GM04504 (cell line): Measurements from ENCODE around the gene NOS2.
"Not testable (repeated sequence)": the region's sequence is repeated elsewhere in the genome, so short reads cannot be mapped to it uniquely, and the experiment has no call there.

ENCODE experiments used
- DNase-seq: peaks from one replicate; pipeline ENCODE4 v3.0.0-alpha.2; 2012; ENCODE audit warnings: low read depth

Gene NOS2

GRCh38 chr17:27753726-27754125 is 46.6 kb downstream of the NOS2 start:
- not testable (repeated sequence) for DNase-seq

- DNase-seq = not testable (repeated sequence)
Measured at GRCh38 chr17:27752831-27753619, 47.3 kb downstream of the NOS2 start.

GRCh38 chr17:27751622-27752490 is 48.5 kb downstream of the NOS2 start:
- no peak for DNase-seq

GRCh38 chr17:27751166-27751565 is 49.2 kb downstream of the NOS2 start:
- no peak for DNase-seq

GRCh38 chr17:27749562-27750150 is 50.7 kb downstream of the NOS2 start:
- not testable (repeated sequence) for DNase-seq

- DNase-seq = no peak
Measured at GRCh38 chr17:27748360-27748825, 51.9 kb downstream of the NOS2 start.

DNA sequence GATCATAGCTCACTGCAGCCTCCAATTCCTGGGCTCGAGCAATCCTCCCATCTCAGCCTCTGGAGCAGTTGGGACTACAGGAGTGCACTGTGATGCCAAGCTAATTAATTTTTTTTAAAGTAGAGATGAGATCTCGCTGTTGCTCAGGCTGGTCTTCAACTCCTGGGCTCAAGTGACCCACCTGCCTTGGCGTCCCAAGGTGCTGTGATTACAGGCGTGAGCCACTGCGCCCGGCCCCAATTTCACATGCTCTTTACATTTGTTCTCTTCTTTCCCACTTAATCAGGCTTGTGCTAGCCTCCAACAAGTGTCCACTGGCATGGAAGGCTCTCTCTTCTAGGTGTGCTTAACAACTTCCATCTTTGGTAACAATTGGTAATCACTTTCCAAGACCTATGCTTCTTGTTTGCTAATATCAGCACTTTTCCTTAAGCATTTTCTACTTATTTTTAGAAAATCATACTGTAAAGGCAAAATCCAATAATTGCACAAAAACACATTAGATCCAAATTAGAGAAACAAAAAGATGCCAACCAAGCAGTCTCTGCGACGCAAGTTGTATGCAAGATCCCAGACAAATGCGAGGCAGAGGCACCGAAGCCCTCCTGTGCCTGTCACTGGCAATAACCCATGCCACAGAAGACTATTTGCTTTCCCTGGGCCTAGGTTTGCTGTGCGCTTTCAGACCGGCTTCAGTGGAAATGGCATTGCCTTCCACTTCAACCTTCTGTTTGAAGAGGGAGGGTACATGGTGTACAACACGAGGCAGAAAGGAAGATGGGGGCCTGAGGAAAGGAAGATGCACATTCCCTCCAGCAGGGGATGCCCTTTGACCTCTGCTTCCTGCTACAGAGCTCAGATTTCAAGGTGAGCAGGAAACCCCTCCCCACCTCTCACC is 52.6 kb downstream of the NOS2 start:
- no peak for DNase-seq

DNA sequence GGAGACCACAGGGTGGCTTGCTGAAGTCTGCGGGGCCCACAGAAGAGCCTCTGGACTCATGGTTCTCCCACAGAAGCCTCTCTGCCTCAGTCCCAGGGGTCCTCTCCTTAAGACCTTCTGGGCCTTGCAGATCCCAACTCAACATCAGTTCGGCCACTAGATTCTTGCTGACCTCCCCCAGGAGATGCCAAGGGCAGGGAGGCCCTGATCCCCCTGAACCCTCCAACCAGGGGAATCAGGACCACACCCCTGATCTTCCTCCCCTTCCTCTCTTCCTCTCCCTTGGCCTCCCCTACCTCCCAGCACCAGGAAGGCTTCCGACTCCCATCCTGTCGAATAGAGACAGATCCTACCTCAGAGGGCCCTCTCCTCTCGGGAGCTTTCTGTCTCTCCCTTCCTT is 53.4 kb downstream of the NOS2 start:
- no peak for DNase-seq

GRCh38 chr17:27746320-27746719 is 54.0 kb downstream of the NOS2 start:
- DNase-seq = not testable (repeated sequence)

DNA sequence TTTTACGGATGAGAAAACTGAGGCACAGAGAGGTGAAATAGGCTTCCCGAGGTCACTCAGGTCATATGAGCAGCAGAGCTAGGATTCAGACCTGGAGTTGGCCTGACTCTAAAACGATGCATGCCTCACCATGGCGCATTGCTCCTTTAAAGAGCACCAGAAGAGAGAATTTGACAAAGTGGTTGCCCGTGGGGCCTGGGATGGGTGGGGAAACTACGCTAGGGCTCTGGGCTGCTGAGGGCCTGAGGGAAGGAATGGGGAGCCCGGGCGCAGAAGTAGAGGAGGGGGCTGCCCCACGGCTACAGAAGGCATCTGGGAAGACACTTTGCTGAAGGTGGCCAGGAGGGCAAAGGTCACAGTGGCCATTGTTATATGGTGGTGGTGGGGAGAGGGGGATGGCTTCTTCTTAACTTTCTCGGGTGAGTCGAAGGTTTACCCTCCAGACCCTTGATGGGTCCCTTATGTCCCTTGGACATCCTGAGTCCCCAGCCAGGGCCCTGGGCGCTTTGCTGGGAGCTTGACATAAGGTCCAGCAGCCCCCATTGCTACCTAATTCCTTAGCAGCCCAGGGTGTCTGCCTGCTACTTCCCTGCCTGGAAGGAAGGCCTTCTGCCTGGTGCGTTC is 55.0 kb downstream of the NOS2 start:
- not testable (repeated sequence) for DNase-seq

- no peak for DNase-seq
Measured at GRCh38 chr17:27743281-27743885, 56.9 kb downstream of the NOS2 start.

- DNase-seq = no peak
Measured at GRCh38 chr17:27741971-27742575, 58.3 kb downstream of the NOS2 start.

DNA sequence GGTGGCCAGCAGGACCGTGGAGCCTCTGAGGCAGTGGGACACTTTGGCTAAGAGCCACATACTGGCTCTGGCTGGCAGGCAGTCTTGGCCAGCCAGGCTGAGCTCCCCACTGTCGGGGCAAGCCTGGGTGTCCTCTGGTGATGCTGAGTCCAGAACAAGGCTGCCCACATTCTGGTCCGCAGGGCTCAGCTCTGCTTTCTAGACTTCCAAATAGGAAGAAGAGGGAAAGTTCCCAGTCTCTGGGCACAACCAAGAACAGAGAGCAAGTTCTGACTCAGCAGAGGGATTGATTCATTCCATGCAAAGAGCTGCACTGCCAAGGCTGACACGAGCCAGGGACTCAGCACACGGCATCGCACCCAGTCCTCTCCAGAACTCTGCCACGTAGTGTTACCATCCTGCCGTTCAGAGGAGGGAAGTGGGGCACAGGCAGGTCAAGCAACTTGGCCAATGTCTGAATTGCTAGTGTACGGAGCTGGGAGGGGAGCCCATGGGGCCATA is 58.9 kb downstream of the NOS2 start:
- peak; percentile 23 for DNase-seq

GRCh38 chr17:27740541-27740940 is 59.8 kb downstream of the NOS2 start:
- not testable (repeated sequence) for DNase-seq

GRCh38 chr17:27733773-27734172 is 66.6 kb downstream of the NOS2 start:
- DNase-seq = no peak

DNA sequence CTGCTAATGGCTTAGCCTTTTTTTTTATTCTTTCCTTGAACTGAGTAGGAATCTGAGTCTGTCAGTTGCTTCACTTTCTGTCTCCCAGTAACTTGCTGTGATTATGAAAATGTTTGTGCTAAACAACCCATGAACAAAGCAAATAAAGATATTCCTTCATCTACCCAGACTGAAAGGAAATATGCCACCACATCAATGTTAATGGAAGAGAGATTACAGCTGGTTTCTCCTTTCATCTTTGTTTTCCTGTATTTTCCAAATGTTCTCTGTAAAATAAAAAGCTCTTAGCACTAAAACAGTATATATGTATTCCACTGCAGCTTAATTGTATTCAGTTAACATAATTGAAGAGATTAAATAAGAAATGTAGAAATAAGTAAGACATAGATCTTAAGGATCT is 67.6 kb downstream of the NOS2 start:
- not testable (repeated sequence) for DNase-seq

DNA sequence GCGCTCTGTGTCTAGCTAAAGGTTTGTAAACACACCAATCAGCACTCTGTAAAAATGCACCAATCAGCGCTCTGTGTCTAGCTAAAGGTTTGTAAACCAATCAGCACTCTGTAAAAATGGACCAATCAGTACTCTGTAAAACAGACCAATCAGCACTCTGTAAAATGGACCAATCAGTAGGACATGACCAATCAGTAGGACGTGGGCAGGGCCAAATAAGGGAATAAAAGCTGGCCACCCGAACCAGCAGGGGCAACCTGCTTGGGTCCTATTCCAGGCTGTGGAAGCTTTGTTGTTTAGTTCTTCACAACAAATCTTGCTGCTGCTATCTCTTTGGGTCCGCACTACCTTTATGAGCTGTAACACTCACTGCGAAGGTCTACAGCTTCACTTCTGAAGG is 74.3 kb downstream of the NOS2 start:
- not testable (repeated sequence) for DNase-seq

- no peak for DNase-seq
Measured at GRCh38 chr17:27721797-27722196, 78.5 kb downstream of the NOS2 start.
